DMS53 treated with DMSO at 0.1 percent for 48 hours (cell line): Measurements from ENCODE around the gene EPHA4.

Experiments used
- DNase-seq: peaks from one replicate; lab custom pipeline; 2025; ENCODE audit not compliant: unreplicated experiment; lab: John Stamatoyannopoulos, UW

Gene EPHA4

DNA sequence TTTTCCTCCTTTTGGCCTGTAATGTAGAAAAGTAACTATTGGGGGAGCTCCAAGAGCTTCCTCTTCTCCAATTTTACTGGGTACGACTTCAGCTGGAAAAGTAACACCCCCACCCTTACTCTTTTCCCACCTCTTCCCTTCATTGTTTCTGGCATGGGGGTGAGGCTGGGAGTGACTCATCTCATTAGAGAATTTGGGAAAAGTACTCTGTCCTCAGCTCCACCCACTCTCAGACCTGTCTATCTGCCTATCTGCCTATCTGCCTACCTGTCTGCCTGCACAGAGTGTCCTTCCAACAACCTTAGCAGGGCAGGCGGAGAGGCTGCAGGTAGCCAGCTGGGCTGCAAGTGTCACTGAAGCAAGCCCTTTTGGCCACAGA, 93.6 kb downstream of the EPHA4 start:
- no peak for DNase-seq

DNA sequence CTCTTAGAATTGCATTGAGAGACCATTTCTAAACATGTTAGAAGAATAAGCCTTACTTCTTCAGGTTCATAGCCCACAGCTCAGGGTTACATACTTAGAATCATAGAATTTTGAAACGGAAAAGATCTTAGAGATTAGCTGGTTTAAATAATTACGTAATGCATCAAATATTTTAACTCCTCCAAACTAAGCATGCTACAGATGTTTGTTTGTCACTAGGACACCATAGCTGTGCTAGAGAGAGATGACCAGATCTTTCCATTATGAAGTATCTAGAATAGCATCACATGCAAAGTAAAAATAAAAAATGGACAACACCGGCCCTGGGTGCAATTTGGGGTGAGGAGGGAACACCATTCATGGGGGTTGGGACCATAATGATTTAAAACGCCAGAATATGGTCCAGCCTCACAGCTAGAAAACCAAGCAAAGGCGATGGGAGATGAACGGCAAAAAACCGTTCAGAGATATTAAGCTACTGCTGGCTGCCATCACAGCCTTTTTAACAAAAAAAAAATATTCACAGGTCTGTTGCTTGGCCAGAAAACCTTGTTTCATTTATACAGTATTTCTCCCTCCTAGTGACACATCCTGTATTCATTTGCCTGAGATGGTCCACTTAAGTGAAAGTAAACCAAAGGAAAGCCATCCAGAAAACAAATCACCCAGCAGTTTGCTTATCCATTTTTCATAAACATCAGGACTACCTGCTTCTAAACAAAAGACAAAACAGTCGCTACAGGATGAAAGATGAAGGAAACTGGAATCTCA, 94.2 kb downstream of the EPHA4 start:
- no peak for DNase-seq

DNA sequence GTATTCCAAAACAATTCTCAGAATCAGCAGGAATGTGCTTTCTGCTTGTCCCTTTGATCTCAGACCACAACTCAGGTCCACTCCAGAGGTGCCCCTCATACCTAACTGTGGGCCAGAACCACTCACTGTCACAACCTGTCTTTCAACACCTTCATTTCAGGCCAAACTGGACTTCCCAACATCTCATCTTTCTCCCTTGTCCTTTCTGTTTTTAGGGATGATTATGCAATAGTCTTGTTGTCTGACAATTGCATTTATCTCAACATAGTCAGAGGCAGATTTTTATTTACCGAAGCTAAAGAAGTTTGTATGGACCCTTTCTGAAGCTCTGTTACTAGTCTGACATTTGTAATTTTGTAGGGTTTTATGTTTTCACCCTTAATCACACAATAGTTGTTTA, 95.9 kb downstream of the EPHA4 start:
- DNase-seq = no peak

DNA sequence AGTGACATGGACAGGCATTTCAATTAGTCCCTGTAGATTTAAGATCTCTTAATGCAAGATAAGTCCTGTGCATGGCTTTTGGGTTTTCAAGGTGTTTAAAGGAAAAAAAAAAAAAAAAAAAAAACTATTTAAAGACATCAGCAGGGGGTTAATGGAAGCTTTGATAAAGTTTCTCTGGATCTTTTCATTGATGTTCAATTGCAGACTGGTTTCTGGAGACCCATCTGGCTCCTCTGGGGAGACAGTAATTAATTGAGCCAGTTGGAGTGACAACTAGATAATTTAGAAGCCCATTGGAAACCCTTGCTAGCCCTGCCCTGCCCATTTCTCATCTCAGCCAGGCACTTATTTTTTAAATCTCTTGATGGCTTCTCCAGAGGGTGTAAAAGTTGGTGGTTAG, 98.7 kb downstream of the EPHA4 start:
- DNase-seq = no peak

DNA sequence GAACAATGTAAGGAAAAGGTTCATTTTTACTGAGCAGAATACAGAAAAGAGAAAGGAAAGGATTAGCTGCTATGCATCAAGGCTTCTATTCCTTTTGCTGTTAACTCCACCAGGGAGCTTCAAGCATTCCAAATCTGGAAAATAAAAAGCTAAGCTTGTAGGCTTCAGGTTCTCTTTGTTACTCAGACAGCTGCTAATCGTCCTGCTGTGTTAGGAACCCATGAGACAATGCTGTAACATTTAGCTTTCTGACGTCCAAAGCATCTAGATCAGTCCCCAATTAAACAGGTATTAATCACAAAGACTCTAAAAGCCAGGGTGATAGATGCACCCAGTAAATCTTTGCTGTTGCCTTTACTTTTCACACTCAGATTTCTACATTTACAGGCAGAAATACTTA, 103.8 kb downstream of the EPHA4 start:
- no peak for DNase-seq

DNA sequence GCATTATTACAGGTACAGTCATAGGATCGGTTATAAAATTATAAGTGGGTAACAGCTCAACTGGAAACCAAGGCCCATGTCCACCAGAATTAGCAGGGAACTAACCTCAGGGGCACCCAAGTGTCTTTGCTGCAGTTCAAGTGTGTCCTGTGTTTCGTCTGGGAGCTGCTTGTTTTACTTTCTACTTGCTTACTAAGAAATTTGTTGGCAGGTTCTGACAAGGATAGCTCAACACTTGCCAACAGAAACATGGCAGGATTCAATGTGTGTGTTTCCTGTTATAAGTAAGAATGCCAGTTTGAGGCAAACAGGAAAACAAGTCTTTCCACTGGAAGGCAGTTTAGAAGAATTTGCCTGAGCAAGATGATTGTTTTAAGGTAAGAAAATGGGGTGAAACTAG, 104.5 kb downstream of the EPHA4 start:
- DNase-seq = no peak

DNA sequence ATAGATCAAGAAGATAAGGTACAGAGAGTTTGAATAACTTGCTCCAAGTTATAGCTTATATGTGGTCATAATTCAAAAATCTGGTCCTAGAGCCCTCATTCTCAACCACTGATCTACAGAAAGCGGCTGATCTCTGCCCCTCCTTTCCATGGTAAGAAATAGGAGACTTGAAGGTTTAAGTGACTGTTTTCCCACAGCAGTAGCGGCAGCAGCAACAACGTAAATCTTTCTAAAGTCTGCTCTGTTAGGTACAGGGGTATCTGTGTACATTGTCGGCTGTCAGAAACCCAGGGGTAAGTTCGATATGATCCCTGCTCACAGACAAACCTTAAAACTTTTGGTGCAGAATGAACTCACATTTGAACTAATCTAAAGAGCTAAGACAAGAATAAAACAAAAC, 105.4 kb downstream of the EPHA4 start:
- DNase-seq = no peak

DNA sequence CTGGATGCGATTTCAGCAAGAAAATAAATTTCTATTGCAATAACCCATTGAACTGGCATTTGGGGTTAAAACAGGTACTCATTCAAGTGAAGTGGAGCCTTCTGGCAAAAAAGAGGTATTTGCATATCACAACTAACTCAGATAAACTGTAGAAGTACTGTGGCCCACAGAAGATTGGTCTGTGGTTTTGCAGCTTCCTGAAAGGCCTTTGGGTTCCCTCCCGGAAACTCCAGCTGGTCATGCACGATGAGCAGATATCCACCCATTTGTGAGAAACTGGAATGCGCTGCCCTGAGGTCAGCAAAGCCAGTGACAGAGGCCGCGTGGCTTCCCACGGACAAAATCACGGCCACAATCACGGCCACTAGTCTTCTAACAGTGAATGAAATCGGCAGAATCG, 106.3 kb downstream of the EPHA4 start:
- no peak for DNase-seq

DNA sequence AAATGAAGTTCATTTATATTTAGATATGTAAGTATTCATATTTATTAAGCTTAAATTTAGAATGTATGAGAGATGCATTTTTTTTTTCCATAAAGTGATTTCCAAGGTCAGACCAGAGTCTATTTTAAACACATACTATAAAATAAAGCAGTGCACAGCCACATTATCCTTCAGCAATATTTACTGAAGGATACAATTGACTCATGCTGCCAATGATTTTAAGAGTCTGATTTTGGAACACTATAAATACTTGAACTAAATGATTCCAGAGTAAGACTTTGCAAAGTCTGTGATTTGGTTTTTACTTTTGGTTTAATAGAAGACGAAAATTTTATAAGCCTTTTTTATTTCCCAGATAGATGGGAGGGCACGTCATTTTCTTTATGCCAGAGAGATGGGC, 107.1 kb downstream of the EPHA4 start:
- DNase-seq = no peak

DNA sequence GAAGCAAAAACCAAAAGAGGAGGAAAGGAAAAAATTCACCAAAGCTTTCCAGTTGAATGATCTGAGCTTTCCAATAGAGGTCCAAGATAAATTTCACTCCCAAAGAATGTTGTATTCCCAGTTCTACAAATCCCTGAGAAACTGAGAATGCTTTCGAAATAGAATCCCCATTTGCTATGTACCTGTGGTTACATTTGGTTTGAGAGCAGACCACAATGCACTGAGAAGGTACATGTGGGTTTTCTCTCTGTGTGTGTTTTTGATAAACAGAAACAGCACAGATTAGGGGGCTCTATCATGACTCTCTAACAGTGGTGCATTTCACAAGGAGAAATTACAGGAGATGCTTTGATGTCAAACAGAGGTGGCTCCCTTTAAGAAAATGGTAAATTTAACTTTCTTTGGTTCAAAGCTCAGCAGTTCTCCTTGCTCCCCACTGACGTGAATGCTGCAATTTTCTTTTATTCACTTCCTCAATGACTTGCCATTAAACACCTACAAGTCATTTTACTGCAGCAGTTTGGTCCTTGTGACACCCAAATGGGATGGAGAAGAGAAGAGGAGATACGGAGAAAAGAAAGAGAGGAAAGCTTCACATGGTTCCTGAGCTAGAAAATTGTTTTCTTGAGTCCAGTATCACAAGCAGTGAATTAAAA, 108.7 kb downstream of the EPHA4 start:
- no peak for DNase-seq

DNA sequence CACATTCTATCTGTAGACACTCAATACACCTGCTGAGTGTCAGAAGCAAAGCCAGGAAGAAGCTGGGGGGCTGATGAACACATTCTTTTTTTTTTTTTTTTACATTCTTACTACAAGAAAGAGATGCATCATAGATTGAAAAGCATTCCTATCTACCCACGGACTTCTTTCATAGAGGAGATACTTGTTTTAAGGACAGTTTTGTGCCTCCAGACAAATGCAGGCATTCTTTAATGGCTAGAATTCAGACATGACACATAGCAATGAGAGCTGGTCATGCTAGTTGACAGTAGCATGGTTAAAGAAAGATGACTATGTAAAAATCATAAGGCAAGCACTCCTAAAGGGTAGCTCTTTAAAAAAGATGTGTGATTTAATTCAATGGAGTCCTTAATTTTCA, 110.2 kb downstream of the EPHA4 start:
- DNase-seq = no peak

DNA sequence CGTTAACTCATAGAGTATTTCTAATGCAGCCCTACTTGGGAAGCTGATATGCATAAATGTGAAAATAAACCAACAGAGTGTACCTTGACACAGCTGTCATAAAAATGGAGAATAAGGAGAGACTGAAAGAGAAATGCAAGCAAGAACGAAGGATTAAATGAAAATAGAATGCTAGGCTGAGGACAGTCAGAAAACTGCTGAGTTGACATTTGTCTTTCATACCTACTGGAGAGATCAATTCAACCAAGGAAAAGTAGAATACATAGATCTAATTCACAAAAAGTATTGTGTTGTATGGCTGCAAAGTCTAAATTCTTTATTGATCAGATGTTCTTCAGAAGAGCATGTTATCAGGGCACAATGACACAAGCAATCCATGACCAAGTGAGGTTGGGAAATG, 112.0 kb downstream of the EPHA4 start:
- no peak for DNase-seq

DNA sequence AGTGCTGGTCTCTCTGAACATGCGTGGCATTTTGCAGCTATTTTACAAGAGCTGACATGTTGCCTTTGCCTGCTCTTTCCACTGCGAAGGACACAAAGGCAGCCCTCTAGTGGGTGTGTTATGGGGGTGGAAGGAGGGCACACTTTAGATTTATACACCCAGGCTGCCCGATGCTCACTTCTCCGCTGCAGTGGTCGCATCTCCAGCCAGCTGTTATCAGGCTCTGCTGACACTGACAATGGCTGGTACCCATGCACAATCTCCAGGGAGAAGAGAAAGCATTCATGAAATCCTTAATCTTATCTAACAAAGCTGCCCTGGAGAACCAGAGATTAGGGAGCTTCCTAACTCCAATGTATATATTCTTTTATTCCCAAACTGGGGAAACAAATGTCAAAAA, 113.5 kb downstream of the EPHA4 start:
- no peak for DNase-seq

DNA sequence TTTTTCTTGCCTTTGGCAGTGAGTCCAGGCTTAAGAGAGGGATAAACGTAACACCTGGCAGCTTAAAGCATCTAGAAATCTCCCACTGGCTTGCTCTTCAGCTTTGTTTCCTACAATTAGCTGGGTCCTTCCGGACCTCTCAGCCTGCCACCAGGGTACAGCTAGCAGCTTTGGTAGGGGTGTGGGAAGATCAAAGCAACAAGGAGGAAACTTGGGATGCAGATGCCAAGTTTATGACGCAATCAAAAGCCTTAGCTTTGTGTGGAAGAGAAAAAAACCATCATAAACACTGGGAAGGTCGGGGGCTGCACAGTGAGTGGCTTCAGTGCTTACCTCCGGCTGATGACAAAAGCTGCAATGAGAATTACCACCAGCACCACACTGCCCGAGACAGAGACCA, 116.9 kb downstream of the EPHA4 start:
- no peak for DNase-seq

DNA sequence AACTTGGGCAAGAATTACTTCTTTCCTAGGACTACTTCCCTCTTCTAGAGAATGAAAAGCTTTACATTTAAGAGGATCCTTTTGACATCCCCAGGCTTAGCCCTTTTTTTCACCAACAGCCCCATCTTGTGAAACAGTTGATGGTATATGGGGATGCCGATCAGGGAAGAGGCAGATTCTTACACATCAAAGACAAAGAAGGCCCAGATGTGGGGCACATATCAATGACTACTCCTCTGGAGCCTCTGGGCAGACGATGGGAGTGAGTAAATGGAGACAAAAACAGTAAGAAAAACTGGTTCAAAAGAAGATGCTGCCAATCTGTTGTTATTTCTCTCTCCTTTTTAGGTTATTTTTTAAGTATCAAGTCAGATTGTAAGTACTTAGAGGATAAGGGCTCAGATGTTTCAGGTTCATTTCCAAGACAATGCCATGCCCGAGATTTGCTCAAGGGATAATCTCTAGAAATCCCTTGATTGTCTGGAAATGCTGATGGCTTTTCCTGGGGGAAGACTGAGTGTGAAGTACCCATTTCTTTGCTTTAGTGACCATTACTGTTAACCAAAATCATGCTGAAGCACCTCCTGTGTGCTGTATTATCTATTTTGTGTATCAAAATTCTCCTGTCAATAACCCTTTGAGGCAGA, 117.5 kb downstream of the EPHA4 start:
- no peak for DNase-seq

DNA sequence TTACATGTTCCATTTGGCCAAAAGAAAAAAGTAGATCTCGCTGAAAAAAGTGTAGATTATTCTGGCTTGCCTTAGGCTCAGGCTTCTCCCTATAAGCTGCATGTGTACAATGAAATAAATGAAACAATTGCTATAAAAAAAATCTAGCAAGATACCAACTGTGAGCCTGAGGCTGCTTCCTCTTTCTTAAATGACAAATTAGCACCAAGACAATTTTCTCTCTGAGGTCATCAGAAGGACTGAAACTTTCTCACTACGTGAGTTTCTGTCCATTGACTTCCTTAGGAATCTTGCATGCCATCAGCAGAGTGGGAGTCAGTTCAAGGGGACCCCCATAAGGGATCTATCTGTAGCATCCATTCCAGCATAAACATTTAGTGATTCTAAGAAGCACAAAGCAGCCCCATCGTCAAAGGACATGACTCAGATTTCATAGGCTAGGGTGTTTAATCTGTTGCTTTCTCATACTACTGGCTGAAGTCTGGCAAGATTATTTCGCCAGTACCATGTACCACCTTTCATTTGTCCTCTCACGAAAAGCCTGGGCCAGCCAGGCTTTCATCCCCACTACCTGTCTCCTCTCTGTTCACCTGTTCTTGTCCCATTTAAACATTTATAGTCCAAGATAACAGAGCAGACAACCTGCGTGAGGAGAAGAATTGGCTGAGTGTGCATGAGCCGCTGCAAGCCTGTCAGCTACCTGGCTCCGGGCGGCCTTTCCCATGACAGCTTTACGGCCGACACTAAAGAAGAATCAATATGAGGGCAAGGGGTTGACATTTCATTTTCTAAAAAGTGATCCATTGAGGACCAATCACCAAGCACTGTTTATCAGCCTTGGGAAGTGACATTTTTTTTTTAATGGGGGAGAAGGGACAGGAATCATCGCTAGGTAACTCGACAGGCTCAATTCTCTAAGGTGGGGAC, 120.0 kb downstream of the EPHA4 start:
- no peak for DNase-seq

DNA sequence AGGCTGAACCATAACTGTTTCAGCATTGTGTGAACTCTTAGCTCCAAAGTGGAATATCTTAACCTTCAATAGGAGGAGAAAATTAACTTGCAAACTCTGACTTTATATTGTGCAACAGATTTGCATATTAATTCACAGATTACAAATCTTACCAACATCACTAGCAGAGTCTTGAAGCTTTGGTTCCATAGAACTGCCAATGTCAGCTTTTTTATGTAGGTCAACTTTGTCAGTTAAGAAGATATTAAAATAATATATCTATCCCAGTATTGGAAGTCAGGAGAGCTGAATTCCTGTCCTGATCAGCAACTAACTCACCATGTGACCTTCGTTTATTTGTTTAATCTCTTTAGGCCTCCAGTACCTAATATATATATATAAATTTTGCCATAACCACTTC, 121.8 kb downstream of the EPHA4 start:
- no peak for DNase-seq

DNA sequence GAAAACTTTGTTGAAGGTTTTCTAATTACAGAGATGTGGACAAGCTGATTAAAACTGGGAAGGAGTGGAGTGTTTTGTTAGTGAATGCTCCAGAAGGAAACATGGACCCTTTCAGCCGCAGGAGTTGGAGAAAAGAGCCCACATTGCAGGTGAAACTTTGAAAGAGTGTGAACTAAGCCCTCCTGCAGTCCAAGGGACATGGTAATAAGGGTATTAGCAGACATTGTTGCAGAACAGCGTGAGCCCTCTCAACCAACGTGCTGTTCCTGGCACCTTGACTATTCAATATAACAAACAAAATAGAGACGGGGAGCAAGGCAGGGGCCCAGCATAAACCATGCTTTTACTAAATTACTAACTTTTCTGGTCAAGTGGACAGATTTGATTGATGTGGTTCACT, 122.7 kb downstream of the EPHA4 start:
- DNase-seq = no peak

DNA sequence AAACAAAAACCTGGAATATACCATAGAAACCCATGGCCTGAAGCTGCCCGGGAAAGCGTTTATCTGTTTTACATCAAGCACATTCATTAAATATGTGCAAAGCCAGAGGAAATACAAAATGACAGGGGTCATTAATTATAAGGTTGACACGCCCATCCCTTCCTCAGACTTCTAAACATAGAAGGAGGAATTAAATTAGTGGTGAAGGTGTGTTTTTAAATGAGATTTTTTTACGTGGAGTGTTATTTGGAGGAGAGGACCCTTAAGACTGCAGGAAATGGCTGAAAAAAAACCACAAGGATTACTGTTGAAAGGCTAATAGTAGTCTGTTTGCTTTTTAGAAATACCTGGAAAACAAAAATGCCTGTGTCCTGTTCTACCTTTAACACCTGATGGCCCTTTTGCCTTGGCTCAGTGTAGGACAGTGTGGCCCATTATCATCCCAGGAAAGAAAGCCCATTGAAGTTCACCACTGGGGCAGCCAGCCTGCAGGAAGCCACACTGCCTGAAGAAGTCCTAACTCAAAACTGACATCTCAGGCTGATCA, 123.2 kb downstream of the EPHA4 start:
- no peak for DNase-seq

DNA sequence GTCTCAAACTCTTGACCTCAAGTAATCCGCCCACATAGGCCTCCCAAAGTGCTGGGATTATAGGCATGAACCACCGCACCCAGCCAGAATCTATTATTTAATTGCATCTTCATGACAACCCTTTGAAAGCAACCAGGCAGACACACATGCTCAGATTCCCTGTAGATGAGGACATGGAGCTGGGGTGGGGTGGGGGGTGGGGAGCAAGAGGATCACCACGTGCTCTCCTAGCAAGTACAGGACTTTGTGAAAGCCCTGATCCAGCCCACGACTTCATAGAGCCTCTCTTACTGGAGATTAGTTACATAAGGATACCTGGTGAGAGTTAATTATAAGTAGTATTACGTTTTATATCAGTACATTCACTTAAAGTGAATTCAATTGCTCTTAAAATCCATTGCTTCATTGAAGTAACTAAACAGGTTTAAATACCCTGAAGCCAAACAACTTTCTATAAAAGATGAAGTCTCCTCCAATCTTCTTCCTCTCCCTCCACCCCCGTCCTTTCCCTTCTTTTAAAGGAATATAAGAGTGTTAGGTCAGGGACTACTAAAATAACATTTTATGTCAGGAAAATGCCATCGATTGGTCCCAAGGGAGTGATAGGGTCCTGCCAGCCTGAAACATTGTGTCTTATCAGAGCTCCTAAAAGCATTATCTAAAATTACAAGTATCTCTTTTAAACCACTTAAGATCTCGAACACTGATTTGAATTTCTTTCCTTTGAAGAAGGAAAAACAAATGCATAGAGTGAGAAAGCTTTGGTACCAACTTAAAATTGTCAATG, 123.9 kb downstream of the EPHA4 start:
- no peak for DNase-seq
